SK-N-MC (cell line): ENCODE data around the gene DDX42.

ENCODE experiments used
- EZH2 ChIP-seq: fragments of 200-600 bp; sonication (generic); IDR thresholded peaks from one replicate; pipeline ENCODE4 v1.6.1; 2017; ENCODE audit warnings: antibody characterized with exemption
- POLR2AphosphoS5 ChIP-seq: IDR thresholded peaks from 2 replicates; pipeline ENCODE4 v1.6.1; 2012; ENCODE audit warnings: mild to moderate bottlenecking, low read depth, low read length, borderline replicate concordance

GRCh38 chr17:63819585-63820537 lies 45.9 kb downstream of the DDX42 start:
- no peak for TF ChIP-seq EZH2
- no peak; the same call in 1 of the 2 replicates for TF ChIP-seq POLR2AphosphoS5
